Neural progenitor cell (in vitro differentiated cells): ENCODE measurements around the gene PAK1.

ENCODE experiments used
- CTCF ChIP-seq: fragments of 200-600 bp; sonication (generic); IDR thresholded peaks from 2 replicates; pipeline ENCODE4 v1.5.1; 2017; ENCODE audit warnings: antibody characterized with exemption, mild to moderate bottlenecking
- EZH2 ChIP-seq: fragments of 200-600 bp; sonication (generic); IDR thresholded peaks from 2 replicates; pipeline ENCODE4 v1.6.1; 2017; ENCODE audit warnings: antibody characterized with exemption, mild to moderate bottlenecking, moderate library complexity
- EZH2phosphoT487 ChIP-seq: fragments of 200-600 bp; sonication (generic); IDR thresholded peaks from 2 replicates; pipeline ENCODE4 v1.6.1; 2017; ENCODE audit warnings: antibody characterized with exemption

GRCh38 chr11:77467993-77468392 lies 5.9 kb downstream of the PAK1 start:
- TF ChIP-seq EZH2 = no peak
- TF ChIP-seq EZH2phosphoT487 = no peak
- TF ChIP-seq CTCF = no peak
